Transverse colon (tissue), 4 donors: Measurements from ENCODE around the gene RSAD1. TPM values are rescaled to one million over a fixed set of nuclear protein-coding genes. Genes with fewer than 3 reads are reported as not detected.
A peak's percentile ranks its signal among the peaks of the same experiment; 100 is the strongest.

Experiments
- DNase-seq: peaks from one replicate; pipeline ENCODE4 v3.0.0-alpha.2; 2019
- H3K27ac ChIP-seq, 4 donors: fragments of 200-600 bp; sonication (generic); 2 replicates each; pipeline ENCODE4 v1.5.1; 2016 to 2018; ENCODE audit warnings: inconsistent platforms in 4 of 4
- H3K27me3 ChIP-seq: fragments of 200-600 bp; sonication (generic); 2 replicates; pipeline ENCODE4 v1.5.1; 2017; ENCODE audit warnings: inconsistent platforms
- H3K36me3 ChIP-seq, 4 donors: fragments of 200-600 bp; sonication (generic); 2 replicates each; pipeline ENCODE4 v1.5.1; 2017 to 2019; ENCODE audit warnings: inconsistent platforms in 4 of 4
- H3K4me1 ChIP-seq, 4 donors: fragments of 200-600 bp; sonication (generic); 2 replicates each; pipeline ENCODE4 v1.5.1; 2017 to 2020; ENCODE audit warnings: inconsistent platforms in 4 of 4
- H3K4me3 ChIP-seq, 4 donors: fragments of 200-600 bp; sonication (generic); 1 replicate in 1 of 4; 2 replicates in 3 of 4; pipeline versions ENCODE4 v1.5.1 to v1.6.1; 2017 to 2019; ENCODE audit warnings: inconsistent platforms in 4 of 4
- H3K9me3 ChIP-seq, 2 donors: fragments of 200-600 bp; sonication (generic); 2 replicates each; pipeline ENCODE4 v1.5.1; 2017 to 2019; ENCODE audit warnings: inconsistent platforms in 2 of 2
- EP300 ChIP-seq: sonication (generic); formaldehyde crosslinking; IDR thresholded peaks from one replicate; pipeline ENCODE4 v1.6.1; 2017; ENCODE audit warnings: antibody characterized with exemption, low read depth
- POLR2A ChIP-seq: fragments of 450-650 bp; IDR thresholded peaks from one replicate; pipeline ENCODE4 v1.6.1; 2016; ENCODE audit warnings: antibody characterized with exemption, mild to moderate bottlenecking, moderate library complexity
- POLR2AphosphoS5 ChIP-seq, 3 donors: sonication (generic); formaldehyde crosslinking; IDR thresholded peaks; one replicate each; pipeline ENCODE4 v1.6.1; 2016; ENCODE audit warnings: antibody characterized with exemption in 3 of 3
- WGBS, 2 donors: methylation state at CpG; one replicate each; pipeline ENCODE4 v1.1.5; 2018; ENCODE audit warnings: low coverage in 1 of 2; 5-methylcytosine and 5-hydroxymethylcytosine counted together
- in situ Hi-C, 4 donors: fragments of 200-750 bp; cut with MboI; loops; one replicate each; pipeline versions ENCODE4 v1.15.0 to v1.15.1; 2017; ENCODE audit warnings: low sequenced_read_pairs in 3 of 4, low pct_ligation_motif_present in 1 of 4, low pct_unique_long_range_greater_than_20kb in 1 of 4
- intact Hi-C: fragments of 100-400 bp; cut with DNase I; formaldehyde crosslinking; loops from one replicate; pipeline ENCODE4 v1.15.1; 2023; ENCODE audit warnings: low total_unique reads
- total RNA-seq, 4 donors: library from RNA; depleted of rRNA; stranded (reverse); fragments of >200 nt; gene quantifications; one replicate each; pipeline ENCODE4 v1.1.0, GENCODE V29; 2016
- TF ChIP-seq, protein P1 (sequence below), 5 experiments: fragments of 200-600 bp in 3 of 5; fragments of 450-650 bp in 2 of 5; sonication (generic) in 3 of 5; IDR thresholded peaks; 1 replicate in 2 of 5; 2 replicates in 3 of 5; pipeline ENCODE4 v1.5.1; 2016 to 2017; ENCODE audit warnings: antibody characterized with exemption in 5 of 5, inconsistent platforms in 3 of 5, mild to moderate bottlenecking in 2 of 5, moderate library complexity in 1 of 5

The RSAD1 gene
- total RNA-seq, 4 donors from 2014 or later = 19.1 to 35.6 (median 28.2) TPM

DNA sequence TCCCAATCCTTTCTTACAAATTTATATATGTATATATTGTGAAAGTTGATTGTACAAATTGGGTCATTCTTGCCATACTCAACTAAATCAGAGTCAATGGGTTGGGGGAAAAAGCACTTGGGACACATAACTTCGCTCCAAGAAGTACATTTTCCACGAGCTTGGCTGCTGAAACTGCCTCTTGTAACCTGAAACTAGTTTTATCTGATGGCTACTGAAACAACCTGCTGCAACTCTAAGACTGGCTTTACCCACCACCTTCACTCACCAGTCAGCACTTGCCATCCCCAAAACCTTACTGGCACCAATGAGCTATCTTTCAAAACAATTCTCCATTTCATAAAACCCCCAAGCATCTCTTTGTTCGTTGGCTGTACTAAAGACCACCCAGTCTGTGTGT is 15.1 kb downstream of the RSAD1 start:
- Histone ChIP-seq H3K27me3 (no peaks in the 10 kb centered on the region), H3K4me3 (no peak overlapping the region), H3K9me3 (no peaks in the 10 kb centered on the region), H3K4me1 (peaks cover 0 to 11% (median 3%) of the 10 kb centered on the region in 4 donors), H3K36me3 (no peaks in the 10 kb centered on the region), H3K27ac (no peak overlapping the region)
- WGBS, 2 donors = 63 to 64% methylated on average over 3 of the region's 3 CpGs
- intact Hi-C loops = no loop called here
- in situ Hi-C loops = no loop called here
- TF ChIP-seq POLR2AphosphoS5 (IDR thresholded peaks at IDR 0.05) = no peak
- no peak for TF ChIP-seq POLR2A
- TF ChIP-seq, protein P1, sequence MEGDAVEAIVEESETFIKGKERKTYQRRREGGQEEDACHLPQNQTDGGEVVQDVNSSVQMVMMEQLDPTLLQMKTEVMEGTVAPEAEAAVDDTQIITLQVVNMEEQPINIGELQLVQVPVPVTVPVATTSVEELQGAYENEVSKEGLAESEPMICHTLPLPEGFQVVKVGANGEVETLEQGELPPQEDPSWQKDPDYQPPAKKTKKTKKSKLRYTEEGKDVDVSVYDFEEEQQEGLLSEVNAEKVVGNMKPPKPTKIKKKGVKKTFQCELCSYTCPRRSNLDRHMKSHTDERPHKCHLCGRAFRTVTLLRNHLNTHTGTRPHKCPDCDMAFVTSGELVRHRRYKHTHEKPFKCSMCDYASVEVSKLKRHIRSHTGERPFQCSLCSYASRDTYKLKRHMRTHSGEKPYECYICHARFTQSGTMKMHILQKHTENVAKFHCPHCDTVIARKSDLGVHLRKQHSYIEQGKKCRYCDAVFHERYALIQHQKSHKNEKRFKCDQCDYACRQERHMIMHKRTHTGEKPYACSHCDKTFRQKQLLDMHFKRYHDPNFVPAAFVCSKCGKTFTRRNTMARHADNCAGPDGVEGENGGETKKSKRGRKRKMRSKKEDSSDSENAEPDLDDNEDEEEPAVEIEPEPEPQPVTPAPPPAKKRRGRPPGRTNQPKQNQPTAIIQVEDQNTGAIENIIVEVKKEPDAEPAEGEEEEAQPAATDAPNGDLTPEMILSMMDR (IDR thresholded peaks at IDR 0.05) = no peak
- TF ChIP-seq EP300 = no peak
- no peak for DNase-seq

DNA sequence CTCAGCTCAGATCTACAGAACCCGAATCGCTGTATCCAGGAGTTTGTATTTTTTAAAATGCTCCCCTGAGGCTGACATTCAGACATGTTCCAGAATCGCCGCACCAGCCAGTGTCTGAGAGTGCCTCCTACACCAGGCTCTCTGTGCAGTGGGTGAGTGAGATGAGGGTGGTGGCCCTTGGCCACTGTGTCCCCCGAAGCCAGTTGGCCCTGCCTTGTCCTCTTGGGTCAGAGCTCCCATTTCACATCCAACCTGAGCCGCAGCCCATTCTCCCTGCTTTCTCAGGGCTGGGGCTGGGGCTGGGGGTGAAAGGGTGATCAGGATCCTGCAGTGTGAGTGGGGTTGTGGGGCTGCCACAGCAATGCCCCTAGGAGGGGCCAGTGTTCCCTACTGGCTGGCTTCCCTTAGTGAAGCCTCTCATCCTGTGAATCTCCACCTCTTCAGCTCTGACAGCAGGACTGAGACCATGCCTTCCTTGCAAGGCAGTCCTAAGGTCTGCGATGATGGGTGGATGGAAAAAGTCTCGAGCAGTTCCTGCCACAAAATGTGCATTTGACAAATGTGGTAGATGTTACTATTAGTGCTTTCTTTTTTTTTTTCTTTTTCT is 16.7 kb downstream of the RSAD1 start:
- TF ChIP-seq POLR2AphosphoS5 (IDR thresholded peaks at IDR 0.05) (no peak), EP300 (no peak), POLR2A (no peak)
- TF ChIP-seq, protein P1 (IDR thresholded peaks at IDR 0.05) = no peak
- no peak for DNase-seq
- H3K4me3 ChIP-seq = no peak overlapping the region
- intact Hi-C loops (no loop called here), in situ Hi-C loops (no loop called here)
- no peak overlapping the region for H3K27ac ChIP-seq
- 89 to 90% methylated on average over 2 to 8 of the region's 8 CpGs for WGBS, 2 donors
- no peaks in the 10 kb centered on the region for H3K27me3 ChIP-seq
- peaks cover 0 to 11% (median 3%) of the 10 kb centered on the region in 4 donors for H3K4me1 ChIP-seq
- H3K9me3 ChIP-seq = no peaks in the 10 kb centered on the region
- H3K36me3 ChIP-seq = no peaks in the 10 kb centered on the region

DNA sequence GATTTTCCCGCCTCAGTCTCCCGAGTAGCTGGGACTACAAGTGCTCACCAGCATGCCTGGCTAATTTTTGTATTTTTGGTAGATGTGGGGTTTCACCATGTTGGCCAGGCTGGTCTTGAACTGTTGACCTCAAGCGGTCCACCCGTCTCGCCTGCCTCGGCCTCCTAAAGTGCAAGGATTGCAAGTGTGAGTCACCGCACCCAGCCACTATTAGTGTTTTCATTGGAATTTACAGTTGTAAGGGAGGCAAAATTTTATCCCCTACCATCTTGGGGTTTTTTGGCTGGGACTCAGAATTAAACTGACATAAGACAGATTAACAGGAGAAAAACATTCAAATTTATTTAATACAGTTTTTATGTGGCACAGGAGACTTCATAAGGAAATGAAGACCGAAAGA is 17.3 kb downstream of the RSAD1 start:
- 88 to 89% methylated on average over 4 to 8 of the region's 8 CpGs for WGBS, 2 donors
- in situ Hi-C loops (no loop called here), intact Hi-C loops (no loop called here)
- no peaks in the 10 kb centered on the region for H3K36me3 ChIP-seq
- no peak for DNase-seq
- no peaks in the 10 kb centered on the region for H3K27me3 ChIP-seq
- TF ChIP-seq POLR2AphosphoS5 (IDR thresholded peaks at IDR 0.05) (no peak), POLR2A (no peak), EP300 (no peak)
- TF ChIP-seq, protein P1 (IDR thresholded peaks at IDR 0.05) = no peak
- no peak overlapping the region for H3K27ac ChIP-seq
- no peaks in the 10 kb centered on the region for H3K9me3 ChIP-seq
- H3K4me1 ChIP-seq = peaks cover 0 to 11% (median 3%) of the 10 kb centered on the region in 4 donors
- H3K4me3 ChIP-seq = no peak overlapping the region

DNA sequence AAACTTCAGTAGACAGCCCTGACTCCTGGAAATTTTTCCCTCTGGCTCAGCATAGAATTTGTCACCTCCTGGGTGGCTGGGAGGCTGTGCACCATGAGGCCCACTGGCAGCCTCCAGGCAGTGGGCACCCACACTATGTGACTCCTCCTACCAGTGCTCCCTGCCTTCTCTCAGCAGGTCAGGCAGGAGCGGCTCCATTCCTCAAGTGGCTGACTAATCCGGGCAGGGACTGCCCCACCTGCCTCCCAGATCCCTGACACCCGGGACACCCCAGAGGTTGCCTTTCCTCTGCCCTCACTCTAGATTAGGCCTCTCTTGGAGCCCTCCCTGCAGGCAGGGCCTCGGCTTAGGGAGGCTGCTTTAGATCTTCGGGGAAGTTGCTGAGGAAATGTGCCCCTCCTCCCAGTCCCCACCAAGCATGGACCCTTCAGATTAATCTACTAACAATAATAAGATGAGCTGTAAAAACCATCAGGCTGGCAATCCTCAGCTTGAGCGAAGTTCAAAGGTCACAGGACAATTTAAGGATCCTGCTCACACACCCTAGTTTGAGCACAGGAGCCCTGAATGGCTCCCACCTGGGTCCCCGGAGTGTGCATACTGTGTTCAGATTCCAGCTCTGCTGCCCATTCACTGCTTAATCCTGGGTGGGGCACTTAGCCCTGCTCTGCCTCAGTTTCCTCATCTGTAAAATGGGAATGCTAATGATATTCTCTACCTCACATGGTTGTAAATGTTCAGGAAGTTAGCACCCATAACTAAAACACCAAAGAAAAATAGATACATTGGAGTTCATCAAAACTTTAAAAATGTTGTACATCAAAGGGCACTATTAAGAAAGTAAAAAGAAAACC is 19.6 kb downstream of the RSAD1 start:
- Histone ChIP-seq H3K27ac (no peak overlapping the region), H3K36me3 (no peaks in the 10 kb centered on the region), H3K4me3 (no peak overlapping the region), H3K27me3 (no peaks in the 10 kb centered on the region), H3K9me3 (no peaks in the 10 kb centered on the region), H3K4me1 (peaks cover 0 to 11% (median 5%) of the 10 kb centered on the region in 4 donors)
- intact Hi-C loops (no loop called here), in situ Hi-C loops (no loop called here)
- TF ChIP-seq POLR2A (no peak), POLR2AphosphoS5 (IDR thresholded peaks at IDR 0.05) (no peak), EP300 (no peak)
- TF ChIP-seq, protein P1 (IDR thresholded peaks at IDR 0.05) = no peak
- 59% methylated on average over 7 of the region's 7 CpGs; no CpG with 5 or more reads in 1 of the 2 donors for WGBS, 2 donors
- DNase-seq = peak; percentile 50
